ENCODE measurements around the gene WARS2.

DNA sequence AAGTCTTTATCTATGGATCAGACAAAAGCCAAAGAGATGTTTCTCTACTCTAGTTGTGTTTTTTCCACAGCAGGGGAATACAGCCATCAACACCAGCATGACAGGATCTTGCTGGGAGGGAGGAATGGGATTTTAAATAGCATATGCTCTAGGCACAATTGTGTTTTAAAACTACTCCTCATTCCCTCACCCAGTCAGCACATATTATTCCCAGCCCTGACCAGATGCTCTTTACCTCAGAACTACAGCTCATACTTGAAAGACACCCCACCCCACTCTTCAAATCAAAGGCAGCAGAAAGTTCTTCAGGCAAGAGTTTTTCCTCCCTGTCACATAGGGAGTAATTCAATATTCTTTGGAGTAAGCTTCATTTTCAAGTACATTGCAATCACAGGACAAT, 106.1 kb downstream of the WARS2 start:
- TF ChIP-seq EZH2phosphoT487 (IDR thresholded peaks at IDR 0.05; ENCODE audit: borderline replicate concordance, low read length), result no peak
- no peak for TF ChIP-seq CTCF (conservative IDR thresholded peaks at IDR 0.05; ENCODE audit: low read depth, low read length)
- no peak for TF ChIP-seq EZH2 (IDR thresholded peaks at IDR 0.05; ENCODE audit: low read length, unreplicated experiment)

All from PC-3 (cell line).